Fibroblast of peridontal ligament (primary cell): ENCODE data around the gene APC2.

Source experiments
- DNase-seq: peaks from one replicate; pipeline ENCODE4 v3.0.0-alpha.2; 2010; ENCODE audit errors: extremely low read depth

The APC2 gene

GRCh38 chr19:1445932-1446712, 3.8 kb upstream of the APC2 start:
- no peak for DNase-seq

DNA sequence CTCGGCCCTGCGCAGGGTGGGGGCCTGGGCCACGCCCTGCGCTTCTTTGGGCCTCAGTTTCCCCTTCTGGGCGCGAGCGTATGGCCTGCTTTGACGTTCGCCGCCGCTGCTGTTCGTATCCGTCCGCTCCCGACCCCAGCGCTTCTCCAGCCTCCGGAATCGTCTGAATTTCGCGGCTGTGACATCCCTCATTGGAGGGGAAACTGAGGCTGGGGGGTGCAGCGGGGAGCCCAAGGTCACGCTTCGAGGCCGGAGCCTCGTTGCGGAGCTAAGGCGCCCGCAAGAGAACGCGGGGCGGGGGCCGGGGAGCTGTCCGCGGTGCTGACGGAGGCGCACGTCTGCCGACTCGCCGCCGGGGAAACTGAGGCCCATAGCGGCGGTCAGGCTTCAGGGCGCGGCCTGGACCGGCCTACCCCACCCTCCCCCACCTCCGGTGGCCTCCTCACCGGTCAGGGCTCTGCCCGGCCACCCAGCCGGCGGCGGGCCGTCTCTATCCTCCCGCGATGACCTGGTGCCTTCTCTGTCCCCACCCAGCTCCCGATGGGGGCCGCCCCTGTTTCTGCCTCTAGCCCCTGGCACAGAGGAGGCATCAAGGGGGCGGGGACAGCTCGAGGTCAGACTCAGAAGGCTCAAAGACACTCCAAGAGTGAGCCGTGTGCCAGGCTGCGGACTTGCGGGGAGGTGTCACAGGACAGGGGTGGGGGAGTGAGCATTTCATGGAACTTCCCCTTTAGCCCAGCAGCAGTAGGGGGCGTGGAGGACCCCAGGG, 3.0 kb upstream of the APC2 start:
- DNase-seq: no peak

DNA sequence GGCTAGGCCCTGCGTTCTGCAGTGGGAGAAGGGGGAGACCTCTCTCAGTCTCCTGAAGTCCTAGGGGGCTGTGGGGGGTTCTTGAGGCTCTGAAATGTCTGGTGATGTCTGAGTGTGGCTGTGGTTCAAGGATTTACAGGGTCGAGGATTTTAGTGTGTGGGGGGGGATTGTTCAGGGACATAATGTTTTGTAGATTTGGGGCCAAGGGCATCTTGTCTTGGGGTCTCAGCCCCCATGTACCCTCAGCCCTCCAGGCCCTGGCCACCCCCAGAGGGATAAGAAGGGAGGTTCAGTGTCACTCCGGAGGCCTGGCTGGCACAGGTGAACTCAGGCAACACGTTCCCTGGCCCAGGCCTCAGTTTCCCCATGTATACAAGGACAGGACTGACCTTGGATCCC, 2.4 kb upstream of the APC2 start:
- DNase-seq: no peak

DNA sequence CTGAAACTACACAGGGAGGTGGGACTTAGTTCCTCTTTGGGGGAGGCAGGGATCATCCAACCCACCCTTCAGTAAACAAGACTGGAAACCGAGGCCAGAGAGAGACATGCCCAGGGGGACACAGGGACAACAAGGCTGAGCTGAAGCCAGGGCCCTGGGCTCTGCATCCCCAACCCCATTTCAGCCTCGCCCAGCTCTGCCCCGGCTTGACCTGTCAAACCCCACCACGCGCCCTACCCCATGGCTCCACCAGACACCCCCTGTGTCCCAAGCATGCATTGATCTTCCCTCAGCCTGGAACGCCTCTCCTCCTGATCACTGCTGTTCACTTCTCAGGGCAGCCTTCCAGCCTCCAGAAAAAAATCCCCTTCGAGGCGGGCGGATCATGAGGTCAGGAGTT, 2.0 kb upstream of the APC2 start:
- no peak for DNase-seq

- no peak for DNase-seq
These were observed 1.1 kb downstream of the APC2 start for GRCh38 chr19:1450735-1451731.

GRCh38 chr19:1451916-1452801, 2.2 kb downstream of the APC2 start:
- DNase-seq: no peak

DNA sequence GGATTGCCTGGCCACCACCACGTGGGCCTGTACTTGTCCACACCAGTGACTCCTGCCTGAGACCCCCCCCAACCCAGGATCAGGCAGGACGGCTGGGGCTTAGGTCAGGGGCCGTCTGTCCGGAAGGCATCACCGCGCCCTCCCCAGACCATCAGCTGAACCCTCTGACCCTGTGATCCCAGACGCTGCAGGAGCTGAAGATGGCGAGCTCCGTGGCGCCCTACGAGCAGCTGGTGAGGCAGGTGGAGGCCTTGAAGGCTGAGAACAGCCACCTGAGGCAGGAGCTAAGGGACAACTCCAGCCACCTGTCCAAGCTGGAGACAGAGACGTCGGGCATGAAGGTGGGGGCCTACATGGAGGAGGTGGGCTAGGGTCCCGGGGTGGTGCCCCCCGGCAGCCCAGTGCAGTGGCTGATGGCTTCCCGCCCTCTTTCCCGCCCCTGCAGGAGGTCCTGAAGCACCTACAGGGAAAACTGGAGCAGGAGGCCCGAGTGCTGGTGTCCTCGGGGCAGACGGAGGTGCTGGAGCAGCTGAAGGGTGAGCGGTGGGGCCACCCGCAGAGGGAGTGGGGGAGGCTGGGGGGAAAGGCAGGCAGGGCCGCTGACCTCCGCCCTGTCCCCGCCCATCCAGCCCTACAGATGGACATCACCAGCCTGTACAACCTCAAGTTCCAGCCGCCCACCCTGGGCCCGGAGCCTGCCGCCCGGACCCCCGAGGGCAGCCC, 3.0 kb downstream of the APC2 start:
- DNase-seq: no peak

- no peak for DNase-seq
These were observed 3.8 kb downstream of the APC2 start for GRCh38 chr19:1453525-1454364.

DNA sequence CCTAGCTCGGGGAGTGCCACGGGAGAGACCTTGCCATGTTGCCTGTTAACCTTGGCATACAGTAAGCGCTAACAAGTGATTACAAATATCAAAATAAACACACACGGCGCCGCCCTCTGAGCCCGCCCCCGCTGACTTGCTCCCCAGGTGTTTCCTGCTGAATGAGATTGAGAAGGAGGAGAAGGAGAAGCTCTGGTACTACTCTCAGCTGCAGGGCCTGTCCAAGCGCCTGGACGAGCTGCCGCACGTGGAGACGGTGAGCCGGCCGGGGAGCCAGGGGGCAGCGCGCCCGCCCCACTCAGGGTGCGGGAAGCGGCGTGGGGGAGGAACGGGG, 5.0 kb downstream of the APC2 start:
- DNase-seq: no peak

DNA sequence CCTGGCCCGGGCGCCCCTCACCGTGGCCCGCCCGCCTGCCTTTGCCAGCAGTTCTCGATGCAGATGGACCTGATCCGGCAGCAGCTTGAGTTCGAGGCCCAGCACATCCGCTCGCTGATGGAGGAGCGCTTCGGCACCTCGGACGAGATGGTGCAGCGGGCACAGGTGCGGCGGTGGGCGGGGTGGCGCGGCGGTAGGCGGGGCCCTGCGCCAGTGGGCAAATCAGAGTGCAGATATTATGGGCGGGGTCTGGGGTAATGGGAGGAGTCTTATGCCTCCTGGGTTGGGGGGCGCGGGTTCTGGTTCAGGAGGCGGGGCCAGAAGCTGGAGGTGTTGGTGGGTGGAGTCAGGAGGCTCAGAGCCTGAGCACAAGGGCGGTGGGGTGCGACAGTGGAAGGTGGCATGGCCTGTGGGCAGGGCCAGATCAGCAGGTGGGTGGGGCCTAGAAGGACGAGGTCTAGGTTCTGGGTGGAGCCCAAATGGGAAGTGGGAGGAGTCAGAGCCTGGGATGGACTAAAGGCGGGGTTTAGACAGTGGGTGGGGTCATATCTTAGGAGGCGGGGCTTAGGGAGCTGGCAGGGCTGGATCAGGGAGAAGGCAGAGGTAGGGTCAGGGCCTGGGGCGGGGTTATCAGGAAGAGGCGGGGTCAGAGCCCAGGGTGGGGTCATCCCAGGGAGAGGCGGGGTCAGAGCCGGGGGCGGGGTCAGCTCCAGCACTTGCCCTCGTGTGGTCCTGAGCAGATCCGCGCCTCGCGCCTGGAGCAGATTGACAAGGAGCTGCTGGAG, 5.6 kb downstream of the APC2 start:
- DNase-seq: peak; percentile 20

- no peak for DNase-seq
These were observed 6.4 kb downstream of the APC2 start for GRCh38 chr19:1456121-1456900.

DNA sequence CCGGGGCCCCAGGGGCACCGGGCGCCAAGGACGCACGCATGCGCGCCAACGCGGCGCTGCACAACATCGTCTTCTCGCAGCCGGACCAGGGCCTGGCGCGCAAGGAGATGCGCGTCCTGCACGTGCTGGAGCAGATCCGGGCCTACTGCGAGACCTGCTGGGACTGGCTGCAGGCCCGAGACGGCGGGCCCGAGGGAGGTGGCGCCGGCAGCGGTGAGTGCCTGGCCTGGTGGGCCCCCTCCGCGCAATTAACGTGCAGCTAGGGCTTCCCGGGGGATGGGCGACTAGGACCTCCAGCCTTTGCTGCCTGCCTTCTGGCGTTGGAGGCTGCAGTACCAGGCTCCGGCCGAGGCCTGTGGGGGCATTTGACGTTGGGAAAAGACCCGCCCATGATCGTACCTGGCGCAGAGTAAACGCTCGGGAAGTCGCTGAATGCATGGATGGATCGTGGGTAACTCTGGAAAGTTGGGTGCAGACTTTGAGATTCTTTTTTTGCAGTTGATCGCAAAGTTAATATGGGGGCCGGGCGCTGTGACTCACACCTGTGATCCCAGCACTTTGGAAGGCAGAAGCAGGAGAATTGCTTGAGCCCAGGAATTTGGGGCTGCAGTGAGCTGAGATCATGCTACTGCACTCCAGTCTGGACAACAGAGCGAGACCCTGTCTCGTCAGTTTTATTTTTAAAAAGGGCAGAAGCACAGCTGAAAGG, 7.3 kb downstream of the APC2 start:
- DNase-seq: no peak

DNA sequence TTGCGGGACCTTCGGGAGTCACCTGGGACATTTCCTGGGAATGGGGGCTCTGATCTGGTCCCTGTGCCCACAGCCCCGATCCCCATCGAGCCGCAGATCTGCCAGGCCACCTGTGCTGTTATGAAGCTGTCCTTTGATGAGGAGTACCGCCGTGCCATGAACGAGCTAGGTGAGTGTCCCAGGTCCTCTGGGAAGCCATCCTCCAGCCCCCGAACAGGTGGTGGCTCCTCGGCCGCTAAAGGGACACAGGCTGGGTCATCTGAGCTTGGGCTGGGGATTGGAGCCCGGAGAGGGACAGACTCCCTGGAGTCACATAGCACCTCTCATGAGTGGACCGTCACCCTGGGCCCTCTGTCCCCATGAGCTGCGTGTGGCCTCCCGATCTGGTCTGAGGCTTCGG, 8.0 kb downstream of the APC2 start:
- DNase-seq: no peak

DNA sequence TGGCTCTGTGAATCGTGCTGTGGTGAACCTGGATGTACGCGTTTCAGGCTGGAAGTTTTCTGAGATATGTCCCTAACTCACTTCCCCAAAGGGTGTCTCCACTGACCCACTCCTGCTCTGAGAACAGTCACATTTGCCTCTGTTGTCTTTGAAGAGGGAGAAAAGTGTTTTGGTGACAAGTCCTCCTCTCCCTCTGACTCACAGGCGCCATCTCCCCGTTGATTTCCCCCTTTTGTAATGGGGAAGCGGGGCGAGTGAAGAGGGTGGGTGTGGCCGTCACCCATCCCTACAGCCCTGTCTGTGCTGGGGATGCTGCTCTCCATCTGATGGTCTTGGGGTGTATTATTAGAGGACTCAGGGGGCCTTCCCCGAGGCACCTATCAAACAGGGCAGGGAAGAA, 9.6 kb downstream of the APC2 start:
- no peak for DNase-seq

GRCh38 chr19:1460033-1460995, 10.4 kb downstream of the APC2 start:
- no peak for DNase-seq

GRCh38 chr19:1461862-1462261, 11.9 kb downstream of the APC2 start:
- no peak for DNase-seq
